Kidney epithelial cell (primary cell): ENCODE measurements around the gene CYREN. TPM values are rescaled to one million over a fixed set of nuclear protein-coding genes. Genes with fewer than 3 reads are reported as not detected.

Experiments used
- DNase-seq: peaks from one replicate; pipeline ENCODE4 v3.0.0-alpha.2; 2010; ENCODE audit warnings: low read depth
- H3K27me3 ChIP-seq: 2 replicates; pipeline ENCODE4 v1.6.0; 2011; ENCODE audit warnings: low read length; ENCODE audit not compliant: control insufficient read depth, insufficient read depth
- H3K36me3 ChIP-seq: 2 replicates; pipeline ENCODE4 v1.5.1; 2011; ENCODE audit warnings: low read length; ENCODE audit not compliant: control insufficient read depth, insufficient read depth
- H3K4me3 ChIP-seq: 2 replicates; pipeline ENCODE4 v1.5.1; 2011; ENCODE audit warnings: low read depth, mild to moderate bottlenecking, control low read depth, low read length
- total RNA-seq: library from RNA; depleted of rRNA; stranded (reverse); fragments of >200 nt; gene quantifications from 2 replicates; pipeline ENCODE4 v1.2.3, GENCODE V29; 2015
- TF ChIP-seq, protein P1 (sequence below): IDR thresholded peaks from 2 replicates; pipeline ENCODE4 v1.5.1; 2011; ENCODE audit warnings: mild to moderate bottlenecking, moderate library complexity, low read length, control low read depth, inconsistent platforms; ENCODE audit not compliant: insufficient read depth, poor library complexity, severe bottlenecking

CYREN gene
- total RNA-seq, 1 donor from 2014 or later, result 74.2 TPM

DNA sequence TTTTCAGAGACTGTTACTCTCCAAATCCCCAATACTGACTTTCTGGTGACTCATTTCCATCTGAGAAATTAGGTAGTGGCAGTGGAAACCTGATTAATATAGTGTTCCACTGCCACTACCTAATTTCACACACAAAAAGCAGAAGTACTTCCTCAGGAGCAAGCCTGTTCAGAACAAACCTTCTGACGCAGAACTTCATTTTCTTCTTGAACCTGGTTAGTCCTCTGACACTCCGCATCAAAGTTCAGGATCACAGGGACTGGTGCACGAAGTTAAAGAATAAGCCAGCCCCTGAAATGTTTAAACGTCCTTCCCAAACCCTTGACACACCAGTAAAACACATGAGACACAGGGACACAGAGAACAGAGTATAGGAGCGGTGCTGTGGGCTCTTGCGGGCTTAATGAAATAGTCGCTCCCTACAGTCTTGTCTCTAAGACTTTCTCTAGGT lies 36.5 kb upstream of the CYREN start:
- H3K4me3 ChIP-seq, result no peak overlapping the region
- TF ChIP-seq, protein P1, sequence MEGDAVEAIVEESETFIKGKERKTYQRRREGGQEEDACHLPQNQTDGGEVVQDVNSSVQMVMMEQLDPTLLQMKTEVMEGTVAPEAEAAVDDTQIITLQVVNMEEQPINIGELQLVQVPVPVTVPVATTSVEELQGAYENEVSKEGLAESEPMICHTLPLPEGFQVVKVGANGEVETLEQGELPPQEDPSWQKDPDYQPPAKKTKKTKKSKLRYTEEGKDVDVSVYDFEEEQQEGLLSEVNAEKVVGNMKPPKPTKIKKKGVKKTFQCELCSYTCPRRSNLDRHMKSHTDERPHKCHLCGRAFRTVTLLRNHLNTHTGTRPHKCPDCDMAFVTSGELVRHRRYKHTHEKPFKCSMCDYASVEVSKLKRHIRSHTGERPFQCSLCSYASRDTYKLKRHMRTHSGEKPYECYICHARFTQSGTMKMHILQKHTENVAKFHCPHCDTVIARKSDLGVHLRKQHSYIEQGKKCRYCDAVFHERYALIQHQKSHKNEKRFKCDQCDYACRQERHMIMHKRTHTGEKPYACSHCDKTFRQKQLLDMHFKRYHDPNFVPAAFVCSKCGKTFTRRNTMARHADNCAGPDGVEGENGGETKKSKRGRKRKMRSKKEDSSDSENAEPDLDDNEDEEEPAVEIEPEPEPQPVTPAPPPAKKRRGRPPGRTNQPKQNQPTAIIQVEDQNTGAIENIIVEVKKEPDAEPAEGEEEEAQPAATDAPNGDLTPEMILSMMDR, result no peak
- H3K36me3 ChIP-seq, result peaks cover 4% of the 10 kb centered on the region
- no peaks in the 10 kb centered on the region for H3K27me3 ChIP-seq
- no peak for DNase-seq

DNA sequence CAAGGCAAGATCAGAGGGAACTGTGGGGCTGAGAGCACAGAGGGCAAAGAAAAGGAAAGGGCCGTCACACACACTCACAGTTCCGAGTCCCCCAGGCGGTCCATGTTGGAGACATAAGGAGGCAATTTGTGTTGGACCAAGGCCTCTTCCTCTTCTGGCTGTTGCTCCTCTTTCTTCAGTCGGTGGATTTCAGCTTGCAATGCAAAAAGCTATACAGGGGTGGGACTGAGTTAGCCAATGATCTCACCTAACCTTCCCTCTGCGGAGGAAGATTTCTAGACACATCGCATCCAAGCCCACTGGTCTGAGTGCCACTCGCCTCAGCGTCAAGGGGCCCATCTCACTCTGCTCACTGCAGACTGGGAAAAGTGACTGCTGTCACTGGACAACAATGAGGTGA lies 35.3 kb upstream of the CYREN start:
- Histone ChIP-seq H3K27me3 (no peaks in the 10 kb centered on the region), H3K4me3 (no peak overlapping the region), H3K36me3 (peaks cover 4% of the 10 kb centered on the region)
- TF ChIP-seq, protein P1, result no peak
- DNase-seq, result no peak

DNA sequence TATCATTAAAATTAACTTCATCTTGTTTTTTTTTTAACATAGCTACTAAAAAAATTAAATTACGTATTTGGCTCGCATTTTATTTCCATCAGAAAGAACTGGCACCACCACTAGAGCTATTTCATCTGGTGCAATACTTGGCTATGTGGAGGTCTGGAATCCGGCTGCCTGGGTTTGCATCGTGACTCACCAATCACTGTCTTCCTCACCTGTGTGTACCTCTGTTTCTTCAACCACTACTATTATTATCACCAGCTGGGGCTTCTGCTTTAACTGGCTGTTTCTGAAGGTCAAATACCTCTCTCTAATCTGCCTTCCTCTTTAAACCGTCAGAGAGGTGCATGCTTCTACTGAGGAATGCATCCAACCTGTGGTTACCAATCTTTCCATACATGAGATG lies 34.4 kb upstream of the CYREN start:
- no peak overlapping the region for H3K4me3 ChIP-seq
- DNase-seq, result no peak
- TF ChIP-seq, protein P1, result no peak

DNA sequence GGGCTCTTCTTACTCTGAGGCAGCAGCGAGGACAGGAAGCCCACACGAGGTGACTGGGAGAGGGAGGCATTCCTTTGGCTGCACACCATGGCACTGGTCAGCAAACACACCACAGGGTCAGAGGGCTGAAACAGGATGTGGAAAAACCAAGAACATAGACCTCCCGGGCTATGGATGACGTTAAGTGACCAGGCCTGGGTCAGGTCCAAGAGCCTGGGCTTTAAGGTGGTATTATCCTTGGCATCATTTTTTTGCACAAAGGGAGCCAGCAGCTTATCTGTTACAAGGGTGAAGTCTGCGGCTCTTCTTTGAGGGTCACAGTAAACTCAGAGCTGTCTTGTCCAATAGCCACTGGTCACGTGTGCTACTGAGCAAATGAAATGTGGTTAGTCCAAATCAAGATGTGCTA lies 33.8 kb upstream of the CYREN start:
- no peaks in the 10 kb centered on the region for H3K27me3 ChIP-seq
- no peak for DNase-seq
- TF ChIP-seq, protein P1, result no peak
- H3K4me3 ChIP-seq, result no peak overlapping the region
- H3K36me3 ChIP-seq, result peaks cover 4% of the 10 kb centered on the region

More for the DNA sequence above, 34.4 kb upstream of the CYREN start:
- peaks cover 4% of the 10 kb centered on the region for H3K36me3 ChIP-seq
- H3K27me3 ChIP-seq, result no peaks in the 10 kb centered on the region

DNA sequence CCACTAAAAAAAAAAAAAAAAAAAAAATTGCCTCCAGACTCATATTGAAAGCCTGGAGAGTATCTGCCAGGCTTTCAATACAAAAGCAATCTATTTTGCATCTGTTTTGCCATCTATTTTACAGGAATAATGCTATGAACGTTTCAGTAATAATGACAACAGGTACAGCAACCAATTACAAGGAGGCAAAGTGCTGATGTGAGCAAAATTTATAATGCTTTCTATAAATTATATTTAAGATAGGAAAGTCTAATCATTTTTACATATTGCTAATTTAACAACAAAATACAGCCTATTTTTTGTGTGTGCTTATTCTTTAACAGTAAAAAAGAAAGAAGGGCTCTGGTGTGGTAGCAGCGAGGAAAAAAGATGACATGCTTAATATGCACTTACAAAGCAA lies 30.8 kb upstream of the CYREN start:
- Histone ChIP-seq H3K4me3 (no peak overlapping the region), H3K27me3 (no peaks in the 10 kb centered on the region), H3K36me3 (peaks cover 4% of the 10 kb centered on the region)
- DNase-seq, result no peak
- TF ChIP-seq, protein P1, result no peak

DNA sequence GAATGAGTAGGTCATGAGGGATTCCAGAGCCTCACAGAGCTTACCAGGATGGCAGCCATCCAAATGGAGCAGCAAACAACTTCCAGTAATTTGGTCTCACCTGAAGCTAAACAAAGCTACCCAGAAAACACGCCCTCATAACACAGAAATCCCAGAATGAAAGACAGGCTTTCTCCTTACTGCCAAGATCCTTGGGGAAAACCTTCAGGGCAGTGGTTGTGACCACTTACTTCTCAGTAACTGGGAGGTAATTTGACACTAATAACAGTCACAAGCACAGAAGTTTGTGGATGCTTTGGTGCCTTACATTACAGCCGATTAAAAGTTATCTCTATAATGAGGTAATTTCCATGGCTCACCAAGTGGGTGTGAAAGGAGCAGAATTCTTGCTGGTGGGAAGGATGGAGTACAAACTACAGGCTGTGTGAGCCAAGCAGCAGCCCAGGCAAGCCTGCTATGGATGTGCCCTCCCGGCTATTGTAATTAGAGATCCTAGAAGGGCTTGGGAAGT lies 30.4 kb upstream of the CYREN start:
- Histone ChIP-seq H3K36me3 (peaks cover 4% of the 10 kb centered on the region), H3K4me3 (no peak overlapping the region), H3K27me3 (no peaks in the 10 kb centered on the region)
- TF ChIP-seq, protein P1, result no peak
- no peak for DNase-seq
